GM12878 (cell line): Measurements from ENCODE around the gene ANKRD11. TPM values are rescaled to one million over a fixed set of nuclear protein-coding genes. Genes with fewer than 3 reads are reported as not detected.
A peak's percentile ranks its signal among the peaks of the same experiment; 100 is the strongest.

Source experiments
- ATAC-seq: fragments of 200-7000 bp; cut with Tn5 transposase; 3 replicates; pipeline ENCODE4 v1.9.1; 2020; ENCODE audit warnings: mild to moderate bottlenecking, moderate library complexity
- BruUV-seq: library from RNA; stranded (reverse); fragments of 400-500 nt; replicated peaks from 2 replicates; lab custom pipeline; 2021; lab: Mats Ljungman, UMichigan
- CTCF ChIA-PET: fragments of 300-600 bp; sonication (Branson Sonifier 250); formaldehyde crosslinking; extraction: SDS; loops from one replicate; lab custom pipeline; 2021; ENCODE audit warnings: inconsistent platforms; lab: Yijun Ruan, JAX
- POLR2A ChIA-PET: fragments of 350-600 bp; formaldehyde crosslinking; extraction: SDS; loops from one replicate; lab custom pipeline; 2021; ENCODE audit warnings: inconsistent platforms; lab: Charles Lee
- RAD21 ChIA-PET: fragments of 300-600 bp; sonication (Branson Sonifier 250); formaldehyde crosslinking; loops from one replicate; lab custom pipeline; 2023; ENCODE audit warnings: antibody characterized with exemption; ENCODE audit not compliant: unreplicated experiment; lab: Charles Lee
- SMC1A ChIA-PET: fragments of 300-600 bp; sonication (Branson Sonifier 250); formaldehyde crosslinking; loops from one replicate; lab custom pipeline; 2023; ENCODE audit not compliant: unreplicated experiment, uncharacterized antibody; lab: Charles Lee
- DNase-seq: peaks from one replicate; pipeline ENCODE4 v3.0.0-alpha.2; 2011; ENCODE audit warnings: low read depth, low spot score
- FAIRE-seq: peaks from 3 replicates; lab custom pipeline; 2011; peaks lifted over from hg19 to GRCh38; lab: Jason Lieb, UNC
- H2AFZ ChIP-seq: 2 replicates; pipeline ENCODE4 v1.6.0; 2011; ENCODE audit warnings: low read depth, low read length, control low read depth; ENCODE audit not compliant: control insufficient read depth
- H3K27ac ChIP-seq: 2 replicates; pipeline ENCODE4 v1.5.1; 2011; ENCODE audit warnings: control low read depth; ENCODE audit not compliant: control insufficient read depth, insufficient read depth
- H3K27me3 ChIP-seq, 2 experiments: replicated peaks in 1 of 2; 2 replicates each; pipeline versions ENCODE4 v1.6.0 to v1.6.1; 2011; ENCODE audit warnings: low read length in 1 of 2; ENCODE audit not compliant: control insufficient read depth in 2 of 2, insufficient read depth in 2 of 2
- H3K36me3 ChIP-seq, 2 experiments: 2 replicates each; pipeline ENCODE4 v1.5.1; 2011; ENCODE audit warnings: low read length in 1 of 2; ENCODE audit not compliant: control insufficient read depth in 2 of 2, insufficient read depth in 2 of 2
- H3K4me1 ChIP-seq: 2 replicates; pipeline ENCODE4 v1.6.1; 2011; ENCODE audit warnings: mild to moderate bottlenecking, low read length, moderate library complexity, mixed read lengths; ENCODE audit not compliant: control insufficient read depth, insufficient read depth
- H3K4me2 ChIP-seq: 2 replicates; pipeline ENCODE4 v1.6.0; 2011; ENCODE audit warnings: control low read depth; ENCODE audit not compliant: control insufficient read depth, insufficient read depth
- H3K4me3 ChIP-seq: fragments of 200-600 bp; sonication (generic); 2 replicates; pipeline ENCODE4 v1.5.1; 2016
- H3K79me2 ChIP-seq: 2 replicates; pipeline ENCODE4 v1.6.0; 2011; ENCODE audit warnings: low read length; ENCODE audit not compliant: control insufficient read depth, insufficient read depth
- H3K9ac ChIP-seq: 2 replicates; pipeline ENCODE4 v1.8.0; 2011; ENCODE audit warnings: low read length, control low read depth, mixed read lengths; ENCODE audit not compliant: control insufficient read depth, insufficient read depth
- H3K9me3 ChIP-seq: replicated peaks from 3 replicates; pipeline ENCODE4 v1.5.1; 2011; ENCODE audit warnings: mild to moderate bottlenecking, low read length; ENCODE audit not compliant: control insufficient read depth, insufficient read depth
- H4K20me1 ChIP-seq: 2 replicates; pipeline ENCODE4 v1.6.0; 2011; ENCODE audit not compliant: control insufficient read depth, insufficient read depth
- BCLAF1 ChIP-seq: fragments of 450-650 bp; IDR thresholded peaks from 2 replicates; pipeline ENCODE4 v1.6.1; 2017; ENCODE audit warnings: antibody characterized with exemption, mild to moderate bottlenecking, moderate library complexity
- CBFB ChIP-seq: IDR thresholded peaks from 2 replicates; pipeline ENCODE4 v1.6.1; 2016; ENCODE audit warnings: antibody characterized with exemption, low read depth
- CREB1 ChIP-seq: IDR thresholded peaks from 2 replicates; pipeline ENCODE4 v1.6.1; 2012; ENCODE audit warnings: low read depth, mild to moderate bottlenecking, inconsistent platforms
- CREM ChIP-seq: IDR thresholded peaks from 2 replicates; pipeline ENCODE4 v1.6.1; 2014; ENCODE audit warnings: antibody characterized with exemption, low read depth
- CUX1 ChIP-seq: IDR thresholded peaks from 2 replicates; pipeline ENCODE4 v1.6.1; 2012; ENCODE audit warnings: improper control_type of control experiment, low read depth, low read length; ENCODE audit not compliant: insufficient replicate concordance
- EP300 ChIP-seq, 2 experiments: fragments of 150-350 bp in 1 of 2; IDR thresholded peaks; 2 replicates each; pipeline ENCODE4 v1.6.1; 2011 to 2012; ENCODE audit warnings: low read depth in 2 of 2, low read length in 2 of 2, borderline replicate concordance in 1 of 2, improper control_type of control experiment in 1 of 2, inconsistent platforms in 1 of 2; ENCODE audit not compliant: control insufficient read depth in 1 of 2
- MTA3 ChIP-seq: IDR thresholded peaks from 2 replicates; pipeline ENCODE4 v1.6.1; 2012; ENCODE audit warnings: low read length, inconsistent platforms, borderline replicate concordance
- NBN ChIP-seq: fragments of 450-650 bp; IDR thresholded peaks from 2 replicates; pipeline ENCODE4 v1.6.1; 2016
- NR2F1 ChIP-seq: fragments of 450-650 bp; conservative IDR thresholded peaks from 2 replicates; pipeline ENCODE4 v1.6.1; 2017; ENCODE audit warnings: mild to moderate bottlenecking
- NRF1 ChIP-seq: conservative IDR thresholded peaks from 2 replicates; pipeline ENCODE4 v1.6.1; 2011; ENCODE audit warnings: mild to moderate bottlenecking, low read depth, low read length, improper control_type of control experiment
- PAX5 ChIP-seq: IDR thresholded peaks from 2 replicates; pipeline ENCODE4 v1.6.1; 2011; ENCODE audit warnings: low read depth, low read length, borderline replicate concordance
- RAD21 ChIP-seq: IDR thresholded peaks from 2 replicates; pipeline ENCODE4 v1.6.1; 2011; ENCODE audit warnings: mild to moderate bottlenecking, low read depth, low read length, moderate library complexity; ENCODE audit not compliant: insufficient read depth
- RCOR1 ChIP-seq: conservative IDR thresholded peaks from 2 replicates; pipeline ENCODE4 v1.6.1; 2012; ENCODE audit warnings: low read depth, low read length, improper control_type of control experiment
- ZNF207 ChIP-seq: fragments of 450-650 bp; IDR thresholded peaks from 2 replicates; pipeline ENCODE4 v1.6.1; 2014; ENCODE audit warnings: antibody characterized with exemption, mild to moderate bottlenecking, borderline replicate concordance
- ZNF384 ChIP-seq: IDR thresholded peaks from 2 replicates; pipeline ENCODE4 v1.6.1; 2012; ENCODE audit warnings: low read depth, mild to moderate bottlenecking, low read length, improper control_type of control experiment, borderline replicate concordance
- whole genome bisulfite sequencing: methylation state at CpG from one replicate; pipeline ENCODE4 v1.1.6; 2016; ENCODE audit warnings: low lambda C conversion rate; ENCODE audit not compliant: insufficient replicate concordance, insufficient coverage; ENCODE audit errors: missing lambda C conversion rate; 5-methylcytosine and 5-hydroxymethylcytosine counted together
- in situ Hi-C: fragments of 300-500 bp; cut with MboI; formaldehyde crosslinking; loops from 9 replicates; pipeline ENCODE4 v1.14.3; 2018; ENCODE audit warnings: mixed read lengths
- intact Hi-C: fragments of 100-400 bp; cut with micrococcal nuclease; formaldehyde crosslinking; loops from one replicate; pipeline ENCODE4 v1.14.2; 2022; ENCODE audit not compliant: unreplicated experiment
- polyA plus RNA-seq, 11 experiments: library from polyadenylated mRNA; depleted of rRNA in 4 of 11; unstranded in 6 of 11; stranded (reverse) in 5 of 11; fragments of >200 nt; fragmentation: Nextera tagmentation in 4 of 11; fragmentation: Illumina TruSeq in 1 of 11; extraction: Ambion mirVana in 4 of 11; extraction: Trizol in 1 of 11; gene quantifications; 1 replicate in 1 of 11; 2 replicates in 10 of 11; pipeline versions ENCODE4 v1.2.1 to v1.2.3, GENCODE V29; 2011 to 2016; ENCODE audit warnings: inconsistent platforms in 2 of 11, missing spikeins in 2 of 11, low read depth in 1 of 11
- total RNA-seq, 4 experiments: library from RNA; depleted of rRNA in 3 of 4; stranded (reverse); fragments of >200 nt in 3 of 4; fragmentation: Illumina TruSeq in 1 of 4; extraction: Trizol in 1 of 4; gene quantifications; 2 replicates each; pipeline versions ENCODE4 v1.2.1 to v1.2.3, GENCODE V29; 2013 to 2021

ANKRD11 gene
- total and polyA plus RNA-seq, 10 of the 15 experiments (the other 5 are each of a cell fraction or from before 2014, with no cell fraction given): 5.1 to 103 (median 27.4) TPM

- Histone ChIP-seq H3K27me3 (no peaks in the 10 kb centered on the region), H3K9me3 (no peaks in the 10 kb centered on the region), H2AFZ (no peak overlapping the region), H3K4me3 (peak overlapping the region; percentile 51; the same call in 1 of the 2 replicates), H3K27ac (peak overlapping the region; percentile 90), H3K9ac (peak overlapping the region; percentile 53), H3K4me1 (peaks cover 76% of the 10 kb centered on the region), H4K20me1 (peaks cover 15% of the 10 kb centered on the region), H3K79me2 (peaks cover 92% of the 10 kb centered on the region), H3K36me3 (peaks cover 9 to 10% of the 10 kb centered on the region in 2 experiments; a peak in 3 of 4 replicates), H3K4me2 (peak overlapping the region; percentile 92)
- DNase-seq (peak; percentile 76), ATAC-seq (peak; percentile 78), FAIRE-seq (peak; percentile 27)
- ChIA-PET POLR2A (interaction anchor here (0.6 to 1.4 kb wide), 2 partner anchors 123 to 513 kb away, joined by 4 to 6 read pairs; partner anchors contain the start of gene TCF25), CTCF (interaction anchor here (0.6 to 1.7 kb wide), 2 partner anchors 11 to 697 kb away, joined by 3 to 4 read pairs; no protein-coding TSS in a partner anchor), RAD21 (interaction anchor here (1.0 to 2.4 kb wide), 8 partner anchors 7 to 148 kb away, joined by 3 to 10 read pairs (median 5); partner anchors contain the start of gene SPG7), SMC1A (interaction anchor here (2.8 to 3.5 kb wide), 2 partner anchors 37 to 124 kb away, joined by 10 to 11 read pairs; no protein-coding TSS in a partner anchor)
- WGBS: 3% methylated on average over 12 of the region's 12 CpGs
- BruUV-seq: no TSS peak
- intact Hi-C loops (loop anchor here (2.0 to 5.0 kb wide), 3 partner anchors 39 to 126 kb away; no protein-coding TSS in a partner anchor), in situ Hi-C loops (no loop called here)
- TF ChIP-seq NBN (peak; percentile 60; the same call in 1 of the 2 replicates), CBFB (peak; percentile 51; the same call in 1 of the 2 replicates), PAX5 (no peak; the same call in 1 of the 2 replicates), MTA3 (peak; percentile 72; the same call in 1 of the 2 replicates), ZNF207 (no peak), EP300 (IDR thresholded peaks at IDR 0.05; ENCODE audit: borderline replicate concordance in 1 of 2, control insufficient read depth in 1 of 2, low read depth in 2 of 2, low read length in 2 of 2) (no peak), CREM (peak; percentile 69), CREB1 (peak; percentile 66; the same call in 1 of the 2 replicates), CUX1 (no peak), RCOR1 (0 out of 2 replicates have a peak, but pooled peaks have one; percentile 47), ZNF384 (no peak), BCLAF1 (no peak), NRF1 (0 out of 2 replicates have a peak, but pooled peaks have one; percentile 20), NR2F1 (0 out of 2 replicates have a peak, but pooled peaks have one; percentile 36), RAD21 (no peak)
Observed at GRCh38 chr16:89360760-89361435, 129.5 kb downstream of the ANKRD11 start.
